HepG2 (cell line): ENCODE measurements around the gene HYAL1. TPM values are rescaled to one million over a fixed set of nuclear protein-coding genes. Genes with fewer than 3 reads are reported as not detected.
A peak's percentile ranks its signal among the peaks of the same experiment; 100 is the strongest.

Source experiments
- CREB3 ChIP-seq: sonication (generic); formaldehyde crosslinking; IDR thresholded peaks from 2 replicates; pipeline ENCODE4 v1.5.0; 2020; ENCODE audit warnings: missing genetic modification reagents
- FOXC1 ChIP-seq: sonication (generic); formaldehyde crosslinking; IDR thresholded peaks from 2 replicates; pipeline ENCODE4 v1.8.0; 2022; ENCODE audit warnings: mild to moderate bottlenecking, missing genetic modification reagents, borderline replicate concordance
- NFIC ChIP-seq: IDR thresholded peaks from 2 replicates; pipeline ENCODE4 v1.6.1; 2012; ENCODE audit warnings: mild to moderate bottlenecking, low read length, inconsistent platforms
- PHF21A ChIP-seq: sonication (generic); formaldehyde crosslinking; IDR thresholded peaks from 2 replicates; pipeline ENCODE4 v1.5.0; 2020; ENCODE audit warnings: mild to moderate bottlenecking, missing genetic modification reagents
- PREB ChIP-seq: sonication (generic); formaldehyde crosslinking; IDR thresholded peaks from 2 replicates; pipeline ENCODE4 v1.4.0; 2020; ENCODE audit warnings: missing genetic modification reagents
- RERE ChIP-seq: IDR thresholded peaks from 2 replicates; pipeline ENCODE4 v1.6.1; 2016; ENCODE audit warnings: low read depth, missing genetic modification reagents, missing compliant biosample characterization
- SKI ChIP-seq: fragments of 450-650 bp; IDR thresholded peaks from one replicate; pipeline ENCODE4 v1.6.1; 2018; ENCODE audit warnings: mild to moderate bottlenecking; ENCODE audit not compliant: partially characterized antibody
- SMC3 ChIP-seq: IDR thresholded peaks from 2 replicates; pipeline ENCODE4 v1.6.1; 2011; ENCODE audit warnings: low read length, improper control_type of control experiment
- SOX6 ChIP-seq, 2 experiments: fragments of 450-650 bp in 1 of 2; sonication (generic) in 1 of 2; formaldehyde crosslinking in 1 of 2; IDR thresholded peaks; 2 replicates each; pipeline versions ENCODE4 v1.4.0 to v1.6.1; 2017 to 2020; ENCODE audit warnings: antibody characterized with exemption in 1 of 2, mild to moderate bottlenecking in 1 of 2, missing genetic modification reagents in 1 of 2
- SUZ12 ChIP-seq: fragments of 150-350 bp; IDR thresholded peaks from 2 replicates; pipeline ENCODE4 v1.6.1; 2014; ENCODE audit warnings: low read depth, low read length
- ZBTB44 ChIP-seq: sonication (generic); formaldehyde crosslinking; IDR thresholded peaks from 2 replicates; pipeline ENCODE4 v1.4.0; 2020; ENCODE audit warnings: missing genetic modification reagents
- ZNF121 ChIP-seq: sonication (generic); formaldehyde crosslinking; IDR thresholded peaks from 2 replicates; pipeline ENCODE4 v1.5.0; 2020; ENCODE audit warnings: mild to moderate bottlenecking, missing genetic modification reagents
- ZNF33B ChIP-seq: sonication (generic); formaldehyde crosslinking; IDR thresholded peaks from 2 replicates; pipeline ENCODE4 v1.5.1; 2020; ENCODE audit warnings: mild to moderate bottlenecking, missing genetic modification reagents
- ZNF431 ChIP-seq: sonication (generic); formaldehyde crosslinking; IDR thresholded peaks from 2 replicates; pipeline ENCODE4 v1.9.0; 2022; ENCODE audit warnings: missing genetic modification reagents, low read depth, mild to moderate bottlenecking, borderline replicate concordance
- ZNF749 ChIP-seq: sonication (generic); formaldehyde crosslinking; IDR thresholded peaks from 2 replicates; pipeline ENCODE4 v1.8.0; 2022; ENCODE audit warnings: mild to moderate bottlenecking, missing genetic modification reagents, moderate library complexity, borderline replicate concordance
- ZNF816 ChIP-seq: sonication (generic); formaldehyde crosslinking; IDR thresholded peaks from 2 replicates; pipeline ENCODE4 v1.8.0; 2022; ENCODE audit warnings: missing genetic modification reagents, mild to moderate bottlenecking, borderline replicate concordance
- ZNF879 ChIP-seq: sonication (generic); formaldehyde crosslinking; IDR thresholded peaks from 2 replicates; pipeline ENCODE4 v1.8.1; 2023; ENCODE audit warnings: missing genetic modification reagents
- ZSCAN5A ChIP-seq: sonication (generic); formaldehyde crosslinking; IDR thresholded peaks from 2 replicates; pipeline ENCODE4 v1.8.0; 2022; ENCODE audit warnings: mild to moderate bottlenecking, missing genetic modification reagents, borderline replicate concordance
- polyA plus RNA-seq, 8 experiments: library from polyadenylated mRNA; depleted of rRNA in 3 of 8; stranded (reverse) in 7 of 8; unstranded in 1 of 8; fragments of >200 nt; fragmentation: Illumina TruSeq in 4 of 8; extraction: Trizol in 4 of 8; gene quantifications; 2 replicates each; pipeline versions ENCODE4 v1.2.1 to v1.2.3, GENCODE V29; 2011 to 2016; ENCODE audit warnings: low read depth in 4 of 8, missing spikeins in 1 of 8, mixed read lengths in 1 of 8; ENCODE audit not compliant: insufficient read depth in 1 of 8
- total RNA-seq, 5 experiments: library from RNA; depleted of rRNA; stranded (reverse); fragments of >200 nt; fragmentation: Illumina TruSeq; extraction: Trizol; gene quantifications; 2 replicates each; pipeline ENCODE4 v1.2.3, GENCODE V29; 2016; ENCODE audit warnings: low read depth in 1 of 5

Gene HYAL1
- total and polyA plus RNA-seq, 2 of the 13 experiments (the other 11 are each of a cell fraction or from before 2014, with no cell fraction given) = 76.5 to 193 TPM

GRCh38 chr3:50327943-50328691 is 24.7 kb upstream of the HYAL1 start, which contains the start of gene TUSC2 (continued):
- TF ChIP-seq SOX6 (IDR thresholded peaks at IDR 0.05) = no peak
- TF ChIP-seq SOX6 (CRISPR knock-in tag; IDR thresholded peaks at IDR 0.05) = peak; percentile 46; the same call in 1 of the 2 replicates
- no peak; the same call in 1 of the 2 replicates for TF ChIP-seq ZNF431 (CRISPR knock-in tag)
- no peak for TF ChIP-seq ZSCAN5A (CRISPR knock-in tag)
- TF ChIP-seq CREB3 (CRISPR knock-in tag) = no peak
- TF ChIP-seq ZNF33B (CRISPR knock-in tag) = no peak; the same call in 1 of the 2 replicates
- TF ChIP-seq PHF21A = peak; percentile 56
- TF ChIP-seq ZNF121 = peak; percentile 86
- no peak for TF ChIP-seq NFIC
- no peak for TF ChIP-seq SMC3
- no peak for TF ChIP-seq ZNF816 (CRISPR knock-in tag)
- no peak for TF ChIP-seq ZBTB44 (CRISPR knock-in tag)
- TF ChIP-seq SUZ12 = peak; percentile 53
- no peak for TF ChIP-seq FOXC1 (CRISPR knock-in tag)
- peak; percentile 46; the same call in 1 of the 2 replicates for TF ChIP-seq RERE (CRISPR knock-in tag)
- TF ChIP-seq ZNF749 = no peak
- TF ChIP-seq PREB (CRISPR knock-in tag) = no peak
- TF ChIP-seq SKI = peak; percentile 20
- TF ChIP-seq ZNF879 = no peak
